K562 (cell line): Measurements from ENCODE around the gene SLFN14. TPM values are rescaled to one million over a fixed set of nuclear protein-coding genes. Genes with fewer than 3 reads are reported as not detected.

Source experiments
- ADNP ChIP-seq: fragments of 200-800 bp; sonication (Bioruptor generic); IDR thresholded peaks from 2 replicates; pipeline ENCODE4 v1.6.1; 2016; ENCODE audit warnings: missing genetic modification characterization, missing compliant biosample characterization
- BHLHE40 ChIP-seq: IDR thresholded peaks from 2 replicates; pipeline ENCODE4 v1.6.1; 2011; ENCODE audit warnings: low read length, improper control_type of control experiment
- CHD1 ChIP-seq: fragments of 200-600 bp; sonication (generic); IDR thresholded peaks from one replicate; pipeline ENCODE4 v1.6.1; 2012; ENCODE audit warnings: mild to moderate bottlenecking, moderate library complexity, low read length, inconsistent platforms
- CREBBP ChIP-seq: IDR thresholded peaks from one replicate; pipeline ENCODE4 v1.6.1; 2012; ENCODE audit warnings: low read depth, mild to moderate bottlenecking, control low read depth, inconsistent platforms, low read length
- DACH1 ChIP-seq: fragments of 450-650 bp; IDR thresholded peaks from 2 replicates; pipeline ENCODE4 v1.6.1; 2018; ENCODE audit not compliant: partially characterized antibody
- DPF2 ChIP-seq: fragments of 450-650 bp; IDR thresholded peaks from 2 replicates; pipeline ENCODE4 v1.6.1; 2016
- ELF1 ChIP-seq: fragments of 200-800 bp; sonication (Bioruptor generic); IDR thresholded peaks from 2 replicates; pipeline ENCODE4 v1.6.1; 2016; ENCODE audit warnings: missing genetic modification characterization, missing compliant biosample characterization
- EWSR1 ChIP-seq: fragments of 450-650 bp; IDR thresholded peaks from 2 replicates; pipeline ENCODE4 v1.6.1; 2018; ENCODE audit warnings: borderline replicate concordance, mild to moderate bottlenecking, low read depth, moderate library complexity; ENCODE audit not compliant: partially characterized antibody
- FOXM1 ChIP-seq, 2 experiments: fragments of 450-650 bp in 1 of 2; sonication (generic) in 1 of 2; formaldehyde crosslinking in 1 of 2; IDR thresholded peaks; 2 replicates each; pipeline versions ENCODE4 v1.6.1 to v1.9.0; 2017 to 2022; ENCODE audit warnings: low read depth in 2 of 2, mild to moderate bottlenecking in 2 of 2, missing genetic modification reagents in 1 of 2, moderate library complexity in 1 of 2
- FOXP1 ChIP-seq: sonication (generic); formaldehyde crosslinking; IDR thresholded peaks from 2 replicates; pipeline ENCODE4 v1.8.0; 2022; ENCODE audit warnings: mild to moderate bottlenecking, missing genetic modification reagents
- HDAC3 ChIP-seq: fragments of 450-650 bp; IDR thresholded peaks from 2 replicates; pipeline ENCODE4 v1.6.1; 2018; ENCODE audit warnings: borderline replicate concordance, mild to moderate bottlenecking, moderate library complexity; ENCODE audit not compliant: partially characterized antibody
- HLTF ChIP-seq: fragments of 450-650 bp; IDR thresholded peaks from 2 replicates; pipeline ENCODE4 v1.6.1; 2016
- IRF2 ChIP-seq: sonication (generic); formaldehyde crosslinking; IDR thresholded peaks from 2 replicates; pipeline ENCODE4 v1.8.1; 2022; ENCODE audit warnings: mild to moderate bottlenecking, missing genetic modification reagents
- JUN ChIP-seq, 2 experiments: sonication (generic) in 1 of 2; formaldehyde crosslinking in 1 of 2; IDR thresholded peaks; 2 replicates each; pipeline versions ENCODE4 v1.6.1 to v1.8.0; 2012 to 2022; ENCODE audit warnings: borderline replicate concordance in 2 of 2, mild to moderate bottlenecking in 2 of 2, improper control_type of control experiment in 1 of 2, low read depth in 1 of 2, low read length in 1 of 2, missing genetic modification reagents in 1 of 2
- LCOR ChIP-seq: sonication (generic); formaldehyde crosslinking; IDR thresholded peaks from 2 replicates; pipeline ENCODE4 v1.8.0; 2022; ENCODE audit warnings: mild to moderate bottlenecking, missing genetic modification reagents
- MTA3 ChIP-seq: fragments of 450-650 bp; formaldehyde crosslinking; IDR thresholded peaks from 2 replicates; pipeline ENCODE4 v1.6.1; 2017; ENCODE audit warnings: mild to moderate bottlenecking, borderline replicate concordance
- NFE2 ChIP-seq: IDR thresholded peaks from 2 replicates; pipeline ENCODE4 v1.6.1; 2014; ENCODE audit warnings: antibody characterized with exemption, low read depth
- TAF9B ChIP-seq: fragments of 450-650 bp; IDR thresholded peaks from 2 replicates; pipeline ENCODE4 v1.6.1; 2018; ENCODE audit warnings: mild to moderate bottlenecking; ENCODE audit not compliant: partially characterized antibody
- ZBTB1 ChIP-seq: sonication (generic); formaldehyde crosslinking; IDR thresholded peaks from 2 replicates; pipeline ENCODE4 v1.8.1; 2023; ENCODE audit warnings: missing genetic modification reagents, low read depth, mild to moderate bottlenecking, borderline replicate concordance
- ZBTB7A ChIP-seq: IDR thresholded peaks from 2 replicates; pipeline ENCODE4 v1.6.1; 2011; ENCODE audit warnings: low read depth, mild to moderate bottlenecking, low read length, moderate library complexity, borderline replicate concordance; ENCODE audit not compliant: control insufficient read depth
- ZKSCAN8 ChIP-seq: fragments of 200-800 bp; sonication (Bioruptor generic); IDR thresholded peaks from 2 replicates; pipeline ENCODE4 v1.6.1; 2016; ENCODE audit warnings: missing genetic modification characterization, missing compliant biosample characterization
- ZNF354B ChIP-seq: fragments of 250-450 bp; sonication (Bioruptor Pico); IDR thresholded peaks from 2 replicates; pipeline ENCODE4 v1.4.0; 2020
- polyA plus RNA-seq, 8 experiments: library from polyadenylated mRNA; depleted of rRNA in 4 of 8; stranded (reverse) in 5 of 8; unstranded in 3 of 8; fragments of >200 nt; fragmentation: Nextera tagmentation in 2 of 8; fragmentation: Illumina TruSeq in 1 of 8; extraction: Ambion mirVana in 2 of 8; extraction: Trizol in 1 of 8; gene quantifications; 2 replicates each; pipeline versions ENCODE4 v1.2.1 to v1.2.3, GENCODE V29; 2011 to 2014; ENCODE audit warnings: inconsistent platforms in 1 of 8, missing spikeins in 1 of 8
- total RNA-seq, 7 experiments: library from RNA; depleted of rRNA in 6 of 7; stranded (reverse); fragments of >200 nt in 6 of 7; fragmentation: Illumina TruSeq in 2 of 7; extraction: Trizol in 2 of 7; gene quantifications; 2 replicates each; pipeline versions ENCODE4 v1.2.1 to v1.2.3, GENCODE V29; 2011 to 2021; ENCODE audit warnings: low replicate concordance in 1 of 7
- TF ChIP-seq, protein P1 (sequence below): fragments of 450-650 bp; IDR thresholded peaks from 2 replicates; pipeline ENCODE4 v1.6.1; 2016
- TF ChIP-seq, protein P2 (sequence below): fragments of 450-650 bp; formaldehyde crosslinking; conservative IDR thresholded peaks from 2 replicates; pipeline ENCODE4 v1.4.0; 2022; ENCODE audit warnings: mild to moderate bottlenecking, missing genetic modification characterization
- TF ChIP-seq, protein P3 (sequence below), 2 experiments: IDR thresholded peaks in 1 of 2; conservative IDR thresholded peaks in 1 of 2; 2 replicates each; pipeline ENCODE4 v1.6.1; 2016; ENCODE audit warnings: low read depth in 2 of 2, mild to moderate bottlenecking in 1 of 2, missing compliant biosample characterization in 1 of 2, missing genetic modification characterization in 1 of 2, moderate library complexity in 1 of 2

SLFN14 gene
- total and polyA plus RNA-seq, 9 of the 15 experiments (the other 6 are each of a cell fraction or from before 2014, with no cell fraction given), result 1.3 to 4.3 (median 3.1) TPM

DNA sequence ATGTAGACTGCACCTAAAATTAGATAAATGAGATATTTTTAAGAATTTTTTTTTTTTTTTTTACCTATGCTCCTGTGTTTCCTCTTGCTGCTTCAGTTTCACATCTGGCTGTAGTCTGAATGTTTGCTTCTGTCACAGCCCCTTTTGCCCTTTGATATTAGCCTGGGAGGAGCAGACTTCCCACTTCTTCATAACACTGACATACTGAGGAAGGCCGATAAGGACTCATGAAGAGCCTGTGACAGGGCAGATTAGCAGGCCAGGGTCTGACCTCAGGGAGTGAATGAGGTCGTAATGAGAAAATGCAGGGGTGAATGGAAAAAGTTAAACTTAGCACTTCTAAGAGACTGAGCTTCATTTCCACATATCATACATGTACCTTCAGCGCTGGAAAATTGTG lies at the start of gene SLFN14 (continued):
- TF ChIP-seq, protein P1, sequence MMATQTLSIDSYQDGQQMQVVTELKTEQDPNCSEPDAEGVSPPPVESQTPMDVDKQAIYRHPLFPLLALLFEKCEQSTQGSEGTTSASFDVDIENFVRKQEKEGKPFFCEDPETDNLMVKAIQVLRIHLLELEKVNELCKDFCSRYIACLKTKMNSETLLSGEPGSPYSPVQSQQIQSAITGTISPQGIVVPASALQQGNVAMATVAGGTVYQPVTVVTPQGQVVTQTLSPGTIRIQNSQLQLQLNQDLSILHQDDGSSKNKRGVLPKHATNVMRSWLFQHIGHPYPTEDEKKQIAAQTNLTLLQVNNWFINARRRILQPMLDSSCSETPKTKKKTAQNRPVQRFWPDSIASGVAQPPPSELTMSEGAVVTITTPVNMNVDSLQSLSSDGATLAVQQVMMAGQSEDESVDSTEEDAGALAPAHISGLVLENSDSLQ, result peak; percentile 93
- TF ChIP-seq HLTF (peak; percentile 71; the same call in 1 of the 2 replicates), BHLHE40 (peak; percentile 65; the same call in 1 of the 2 replicates), IRF2 (no peak), CHD1 (no peak), ZBTB1 (CRISPR knock-in tag) (no peak), FOXP1 (CRISPR knock-in tag) (no peak), MTA3 (peak; percentile 82), JUN (IDR thresholded peaks at IDR 0.05; ENCODE audit: borderline replicate concordance, low read depth, low read length) (peak; percentile 89), JUN (CRISPR knock-in tag; IDR thresholded peaks at IDR 0.05; ENCODE audit: borderline replicate concordance) (no peak), ZKSCAN8 (CRISPR knock-in tag) (peak; percentile 80; the same call in 1 of the 2 replicates), ADNP (tag) (no peak; the same call in 1 of the 2 replicates), CREBBP (no peak), ZBTB7A (peak; percentile 43; the same call in 1 of the 2 replicates), NFE2 (peak; percentile 72), DPF2 (peak; percentile 100), ELF1 (peak; percentile 45; the same call in 1 of the 2 replicates), TAF9B (peak; percentile 43), DACH1 (peak; percentile 91), FOXM1 (IDR thresholded peaks at IDR 0.05; ENCODE audit: low read depth) (peak; percentile 97), FOXM1 (CRISPR knock-in tag; IDR thresholded peaks at IDR 0.05; ENCODE audit: low read depth) (no peak), EWSR1 (no peak), ZNF354B (CRISPR knock-in tag) (no peak), HDAC3 (peak; percentile 95), LCOR (CRISPR knock-in tag) (no peak)
- TF ChIP-seq, protein P2, sequence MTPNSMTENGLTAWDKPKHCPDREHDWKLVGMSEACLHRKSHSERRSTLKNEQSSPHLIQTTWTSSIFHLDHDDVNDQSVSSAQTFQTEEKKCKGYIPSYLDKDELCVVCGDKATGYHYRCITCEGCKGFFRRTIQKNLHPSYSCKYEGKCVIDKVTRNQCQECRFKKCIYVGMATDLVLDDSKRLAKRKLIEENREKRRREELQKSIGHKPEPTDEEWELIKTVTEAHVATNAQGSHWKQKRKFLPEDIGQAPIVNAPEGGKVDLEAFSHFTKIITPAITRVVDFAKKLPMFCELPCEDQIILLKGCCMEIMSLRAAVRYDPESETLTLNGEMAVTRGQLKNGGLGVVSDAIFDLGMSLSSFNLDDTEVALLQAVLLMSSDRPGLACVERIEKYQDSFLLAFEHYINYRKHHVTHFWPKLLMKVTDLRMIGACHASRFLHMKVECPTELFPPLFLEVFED (CRISPR knock-in tag), result peak; percentile 65; the same call in 1 of the 2 replicates
- TF ChIP-seq, protein P3, sequence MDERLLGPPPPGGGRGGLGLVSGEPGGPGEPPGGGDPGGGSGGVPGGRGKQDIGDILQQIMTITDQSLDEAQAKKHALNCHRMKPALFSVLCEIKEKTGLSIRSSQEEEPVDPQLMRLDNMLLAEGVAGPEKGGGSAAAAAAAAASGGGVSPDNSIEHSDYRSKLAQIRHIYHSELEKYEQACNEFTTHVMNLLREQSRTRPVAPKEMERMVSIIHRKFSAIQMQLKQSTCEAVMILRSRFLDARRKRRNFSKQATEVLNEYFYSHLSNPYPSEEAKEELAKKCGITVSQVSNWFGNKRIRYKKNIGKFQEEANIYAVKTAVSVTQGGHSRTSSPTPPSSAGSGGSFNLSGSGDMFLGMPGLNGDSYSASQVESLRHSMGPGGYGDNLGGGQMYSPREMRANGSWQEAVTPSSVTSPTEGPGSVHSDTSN (CRISPR knock-in tag; IDR thresholded peaks at IDR 0.05; ENCODE audit: low read depth), result no peak
- TF ChIP-seq, protein P3 (tag; conservative IDR thresholded peaks at IDR 0.05; ENCODE audit: low read depth), result peak; percentile 90
